Lower leg skin (tissue), 4 donors: ENCODE data around the gene GLYATL3. TPM values are rescaled to one million over a fixed set of nuclear protein-coding genes. Genes with fewer than 3 reads are reported as not detected.

Source experiments
- DNase-seq, 2 donors: peaks; one replicate each; pipeline ENCODE4 v3.0.0-alpha.2; 2019; ENCODE audit warnings: low spot score in 2 of 2
- H3K4me3 ChIP-seq: fragments of 200-600 bp; sonication (generic); 2 replicates; pipeline ENCODE4 v1.5.1; 2017; ENCODE audit warnings: mild to moderate bottlenecking, low read depth; ENCODE audit not compliant: poor library complexity, severe bottlenecking
- POLR2A ChIP-seq, 2 donors: fragments of 450-650 bp; IDR thresholded peaks; one replicate each; pipeline ENCODE4 v1.6.1; 2016 to 2017; ENCODE audit warnings: antibody characterized with exemption in 2 of 2, mild to moderate bottlenecking in 1 of 2, moderate library complexity in 1 of 2
- WGBS, 2 donors: methylation state at CpG; one replicate each; pipeline ENCODE4 v1.1.5; 2018; 5-methylcytosine and 5-hydroxymethylcytosine counted together
- intact Hi-C: fragments of 100-400 bp; cut with DNase I; formaldehyde crosslinking; loops from one replicate; pipeline ENCODE4 v1.15.0; 2023; ENCODE audit warnings: low total_unique reads
- total RNA-seq, 4 donors: library from RNA; depleted of rRNA; stranded (reverse); fragments of >200 nt; gene quantifications; one replicate each; pipeline ENCODE4 v1.1.0, GENCODE V29; 2016
- TF ChIP-seq, protein P1 (sequence below), 3 donors: fragments of 450-650 bp; IDR thresholded peaks; one replicate each; pipeline ENCODE4 v1.5.1; 2016; ENCODE audit warnings: antibody characterized with exemption in 3 of 3, mild to moderate bottlenecking in 3 of 3, moderate library complexity in 2 of 3

The GLYATL3 gene
- total RNA-seq, 4 donors from 2014 or later, result not detected

DNA sequence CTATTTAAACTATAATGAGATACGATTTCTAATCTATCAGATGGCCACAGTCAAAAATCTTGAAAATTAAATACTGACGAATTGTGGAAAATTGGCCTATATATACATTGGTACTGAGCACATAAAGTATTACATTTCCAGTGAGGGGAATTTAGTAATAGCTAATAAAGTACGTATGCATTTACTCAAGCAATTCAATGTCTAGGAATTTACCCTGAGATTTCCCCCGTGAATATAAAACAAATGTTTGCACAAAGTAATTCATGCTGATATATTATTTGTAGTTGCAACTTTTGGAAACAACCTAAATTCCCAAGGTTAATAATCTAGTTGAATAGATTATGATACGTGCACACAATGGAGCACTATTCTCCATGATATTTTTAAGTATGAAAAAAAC, 36.1 kb downstream of the GLYATL3 start:
- TF ChIP-seq, protein P1, sequence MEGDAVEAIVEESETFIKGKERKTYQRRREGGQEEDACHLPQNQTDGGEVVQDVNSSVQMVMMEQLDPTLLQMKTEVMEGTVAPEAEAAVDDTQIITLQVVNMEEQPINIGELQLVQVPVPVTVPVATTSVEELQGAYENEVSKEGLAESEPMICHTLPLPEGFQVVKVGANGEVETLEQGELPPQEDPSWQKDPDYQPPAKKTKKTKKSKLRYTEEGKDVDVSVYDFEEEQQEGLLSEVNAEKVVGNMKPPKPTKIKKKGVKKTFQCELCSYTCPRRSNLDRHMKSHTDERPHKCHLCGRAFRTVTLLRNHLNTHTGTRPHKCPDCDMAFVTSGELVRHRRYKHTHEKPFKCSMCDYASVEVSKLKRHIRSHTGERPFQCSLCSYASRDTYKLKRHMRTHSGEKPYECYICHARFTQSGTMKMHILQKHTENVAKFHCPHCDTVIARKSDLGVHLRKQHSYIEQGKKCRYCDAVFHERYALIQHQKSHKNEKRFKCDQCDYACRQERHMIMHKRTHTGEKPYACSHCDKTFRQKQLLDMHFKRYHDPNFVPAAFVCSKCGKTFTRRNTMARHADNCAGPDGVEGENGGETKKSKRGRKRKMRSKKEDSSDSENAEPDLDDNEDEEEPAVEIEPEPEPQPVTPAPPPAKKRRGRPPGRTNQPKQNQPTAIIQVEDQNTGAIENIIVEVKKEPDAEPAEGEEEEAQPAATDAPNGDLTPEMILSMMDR (IDR thresholded peaks at IDR 0.05), result no peak
- 74 to 75% methylated on average over 5 of the region's 5 CpGs for WGBS, 2 donors
- H3K4me3 ChIP-seq, result no peak overlapping the region
- no peak for DNase-seq
- intact Hi-C loops, result loop anchor here (5.0 kb wide), 1 partner anchor 77 kb away; no protein-coding TSS in a partner anchor

DNA sequence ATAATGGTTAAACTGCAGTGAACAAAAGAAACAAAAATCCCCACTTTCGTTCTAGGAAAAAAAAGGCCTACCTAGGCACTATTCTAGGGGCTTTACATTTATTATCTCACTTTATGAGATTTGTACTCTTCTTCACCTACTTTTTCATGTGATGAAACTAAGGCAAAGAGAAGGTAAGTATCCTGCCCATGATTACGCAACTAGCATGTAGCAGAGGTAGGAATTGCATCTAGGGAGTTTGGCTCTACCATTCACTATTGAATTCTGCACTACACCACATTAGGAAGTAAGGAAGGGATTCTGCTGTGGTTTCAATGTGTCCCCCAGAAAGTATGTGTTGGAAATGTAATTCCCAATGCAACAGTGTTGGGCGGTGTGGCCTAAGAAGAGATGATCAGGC, 39.4 kb downstream of the GLYATL3 start:
- intact Hi-C loops, result loop anchor here (5.0 kb wide), 1 partner anchor 73 kb away; no protein-coding TSS in a partner anchor
- no peak overlapping the region for H3K4me3 ChIP-seq
- DNase-seq, result no peak
- WGBS, 2 donors, result 96 to 97% methylated on average over 3 of the region's 3 CpGs
- TF ChIP-seq, protein P1 (IDR thresholded peaks at IDR 0.05), result no peak
- no peak for TF ChIP-seq POLR2A (IDR thresholded peaks at IDR 0.05)

DNA sequence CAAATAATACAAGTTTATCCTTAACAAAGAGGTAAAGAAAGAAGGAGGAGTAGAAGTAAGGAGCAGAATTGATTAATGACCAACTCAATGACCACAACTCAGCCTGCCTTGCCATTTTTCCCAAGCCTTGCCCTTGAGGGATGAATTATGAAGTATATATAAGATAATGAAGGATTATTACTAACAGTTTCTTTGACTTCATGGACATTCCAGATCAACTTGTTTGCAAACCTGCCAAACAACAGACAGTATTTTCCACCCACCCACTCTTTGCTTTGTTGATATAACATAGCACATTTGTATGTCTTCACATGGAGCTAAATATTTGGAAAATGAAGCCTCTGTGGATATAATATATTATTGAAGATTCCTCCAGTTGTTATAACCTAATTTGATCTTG, 40.9 kb downstream of the GLYATL3 start:
- TF ChIP-seq, protein P1 (IDR thresholded peaks at IDR 0.05), result no peak
- no peak for TF ChIP-seq POLR2A (IDR thresholded peaks at IDR 0.05)
- H3K4me3 ChIP-seq, result no peak overlapping the region
- intact Hi-C loops, result no loop called here
- DNase-seq, result no peak

DNA sequence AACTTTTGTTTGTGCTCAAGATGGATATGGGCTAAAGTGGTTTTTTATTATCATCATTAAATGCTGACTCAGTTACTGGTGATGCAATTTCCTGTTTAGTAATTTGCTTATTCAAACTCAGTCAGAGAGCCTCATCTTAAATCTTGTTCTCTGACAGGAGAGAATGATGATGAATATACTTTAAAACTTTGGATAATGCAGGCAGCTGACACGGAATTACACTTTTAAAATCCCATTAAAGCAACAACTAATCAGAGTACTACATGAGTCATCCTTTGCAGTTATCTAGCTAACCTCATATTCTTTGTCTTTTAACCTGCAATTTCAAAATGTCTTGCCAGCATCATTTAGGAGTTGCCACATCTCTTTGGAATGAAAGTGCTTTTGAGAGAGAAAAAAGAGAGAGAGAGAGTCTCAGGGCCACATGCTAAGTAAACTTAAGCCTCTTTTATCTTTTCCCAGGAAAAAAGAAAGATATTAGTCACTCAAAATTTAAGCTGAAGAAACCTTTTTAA, 41.5 kb downstream of the GLYATL3 start:
- 25 to 28% methylated on average over 1 of the region's 1 CpG for WGBS, 2 donors
- TF ChIP-seq, protein P1 (IDR thresholded peaks at IDR 0.05), result no peak
- no peak for TF ChIP-seq POLR2A (IDR thresholded peaks at IDR 0.05)
- intact Hi-C loops, result no loop called here
- H3K4me3 ChIP-seq, result no peak overlapping the region
- no peak for DNase-seq

DNA sequence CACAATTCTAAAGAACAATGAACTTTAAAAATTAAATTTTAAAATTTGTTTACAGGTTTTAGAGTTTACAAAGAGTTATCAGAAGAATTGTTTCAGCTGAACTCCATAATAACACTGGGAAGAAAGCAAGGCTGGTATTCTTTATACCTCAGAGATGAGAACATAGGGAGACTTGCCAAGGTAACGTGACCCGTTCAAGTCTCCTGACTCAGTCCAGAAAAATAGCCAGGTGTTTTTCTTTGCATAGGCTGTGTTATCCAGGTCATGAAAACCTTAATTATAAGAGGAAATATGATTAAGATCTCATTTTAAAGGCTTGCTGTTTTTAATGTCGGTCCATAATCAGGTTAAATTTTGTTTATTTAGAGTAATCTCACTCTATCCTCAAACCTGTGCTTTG, 42.2 kb downstream of the GLYATL3 start:
- TF ChIP-seq, protein P1 (IDR thresholded peaks at IDR 0.05), result no peak
- TF ChIP-seq POLR2A (IDR thresholded peaks at IDR 0.05), result no peak
- intact Hi-C loops, result no loop called here
- DNase-seq, result no peak
- no peak overlapping the region for H3K4me3 ChIP-seq
- WGBS, 2 donors, result 58 to 61% methylated on average over 3 of the region's 3 CpGs
